SK-N-MC (cell line): Measurements from ENCODE around the gene ANKS1B.

Experiments
- EZH2 ChIP-seq: fragments of 200-600 bp; sonication (generic); IDR thresholded peaks from one replicate; pipeline ENCODE4 v1.6.1; 2017; ENCODE audit warnings: antibody characterized with exemption
- POLR2AphosphoS5 ChIP-seq: IDR thresholded peaks from 2 replicates; pipeline ENCODE4 v1.6.1; 2012; ENCODE audit warnings: mild to moderate bottlenecking, low read depth, low read length, borderline replicate concordance

- TF ChIP-seq POLR2AphosphoS5 (no peak), EZH2 (no peak)
These were observed 1293.4 kb downstream of the ANKS1B start for GRCh38 chr12:98691351-98691750.
